SK-N-SH (cell line): Measurements from ENCODE around the gene CTSA.

Experiments
- SIN3A ChIP-seq: IDR thresholded peaks from 2 replicates; pipeline ENCODE4 v1.6.1; 2012; ENCODE audit warnings: low read depth, mild to moderate bottlenecking, low read length, moderate library complexity, borderline replicate concordance
- TF ChIP-seq, protein P1 (sequence below): fragments of 200-600 bp; sonication (generic); IDR thresholded peaks from 2 replicates; pipeline ENCODE4 v1.6.1; 2017; ENCODE audit warnings: antibody characterized with exemption, mild to moderate bottlenecking, moderate library complexity

GRCh38 chr20:45943613-45944012 lies 52.5 kb downstream of the CTSA start:
- TF ChIP-seq, protein P1, sequence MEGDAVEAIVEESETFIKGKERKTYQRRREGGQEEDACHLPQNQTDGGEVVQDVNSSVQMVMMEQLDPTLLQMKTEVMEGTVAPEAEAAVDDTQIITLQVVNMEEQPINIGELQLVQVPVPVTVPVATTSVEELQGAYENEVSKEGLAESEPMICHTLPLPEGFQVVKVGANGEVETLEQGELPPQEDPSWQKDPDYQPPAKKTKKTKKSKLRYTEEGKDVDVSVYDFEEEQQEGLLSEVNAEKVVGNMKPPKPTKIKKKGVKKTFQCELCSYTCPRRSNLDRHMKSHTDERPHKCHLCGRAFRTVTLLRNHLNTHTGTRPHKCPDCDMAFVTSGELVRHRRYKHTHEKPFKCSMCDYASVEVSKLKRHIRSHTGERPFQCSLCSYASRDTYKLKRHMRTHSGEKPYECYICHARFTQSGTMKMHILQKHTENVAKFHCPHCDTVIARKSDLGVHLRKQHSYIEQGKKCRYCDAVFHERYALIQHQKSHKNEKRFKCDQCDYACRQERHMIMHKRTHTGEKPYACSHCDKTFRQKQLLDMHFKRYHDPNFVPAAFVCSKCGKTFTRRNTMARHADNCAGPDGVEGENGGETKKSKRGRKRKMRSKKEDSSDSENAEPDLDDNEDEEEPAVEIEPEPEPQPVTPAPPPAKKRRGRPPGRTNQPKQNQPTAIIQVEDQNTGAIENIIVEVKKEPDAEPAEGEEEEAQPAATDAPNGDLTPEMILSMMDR = no peak
- no peak for TF ChIP-seq SIN3A
